Calu3 (cell line): Measurements from ENCODE around the gene ELMO1. TPM values are rescaled to one million over a fixed set of nuclear protein-coding genes. Genes with fewer than 3 reads are reported as not detected.

Experiments
- BruUV-seq: library from RNA; stranded (reverse); fragments of 400-500 nt; replicated peaks from 2 replicates; lab custom pipeline; 2021; lab: Mats Ljungman, UMichigan
- CTCF ChIA-PET: fragments of 300-600 bp; sonication (Branson Sonifier 250); formaldehyde crosslinking; loops from one replicate; lab custom pipeline; 2022; ENCODE audit warnings: antibody characterized with exemption; lab: Charles Lee
- DNase-seq: peaks from one replicate; pipeline ENCODE4 v3.0.0; 2022
- H3K27ac Mint-ChIP-seq: one replicate; pipeline ENCODE4 v1.8.0; 2022; ENCODE audit warnings: mixed read lengths; ENCODE audit not compliant: unreplicated experiment
- H3K27me3 Mint-ChIP-seq: one replicate; pipeline ENCODE4 v1.8.0; 2022; ENCODE audit warnings: mixed read lengths; ENCODE audit not compliant: unreplicated experiment
- H3K36me3 Mint-ChIP-seq: one replicate; pipeline ENCODE4 v1.8.0; 2022; ENCODE audit warnings: mild to moderate bottlenecking, moderate library complexity, mixed read lengths; ENCODE audit not compliant: insufficient read depth, unreplicated experiment
- H3K4me1 Mint-ChIP-seq: one replicate; pipeline ENCODE4 v1.8.0; 2022; ENCODE audit warnings: mild to moderate bottlenecking, low read depth, mixed read lengths; ENCODE audit not compliant: unreplicated experiment
- H3K4me3 Mint-ChIP-seq: one replicate; pipeline ENCODE4 v1.8.0; 2022; ENCODE audit warnings: mild to moderate bottlenecking, low read depth, moderate library complexity, mixed read lengths; ENCODE audit not compliant: unreplicated experiment
- H3K9me3 Mint-ChIP-seq: one replicate; pipeline ENCODE4 v1.8.0; 2022; ENCODE audit warnings: low read depth, mixed read lengths; ENCODE audit not compliant: unreplicated experiment
- CTCF ChIP-seq: fragments of 200-600 bp; IDR thresholded peaks from one replicate; pipeline ENCODE4 v1.8.0; 2022; ENCODE audit warnings: antibody characterized with exemption; ENCODE audit not compliant: unreplicated experiment
- intact Hi-C: fragments of 100-400 bp; cut with micrococcal nuclease; formaldehyde crosslinking; loops from one replicate; pipeline ENCODE4 v1.10.0; 2022; ENCODE audit not compliant: unreplicated experiment
- total RNA-seq: library from RNA; stranded (reverse); gene quantifications from 2 replicates; pipeline ENCODE4 v1.2.3, GENCODE V29; 2022

The ELMO1 gene
- total RNA-seq, 1 experiment from 2014 or later: not detected

DNA sequence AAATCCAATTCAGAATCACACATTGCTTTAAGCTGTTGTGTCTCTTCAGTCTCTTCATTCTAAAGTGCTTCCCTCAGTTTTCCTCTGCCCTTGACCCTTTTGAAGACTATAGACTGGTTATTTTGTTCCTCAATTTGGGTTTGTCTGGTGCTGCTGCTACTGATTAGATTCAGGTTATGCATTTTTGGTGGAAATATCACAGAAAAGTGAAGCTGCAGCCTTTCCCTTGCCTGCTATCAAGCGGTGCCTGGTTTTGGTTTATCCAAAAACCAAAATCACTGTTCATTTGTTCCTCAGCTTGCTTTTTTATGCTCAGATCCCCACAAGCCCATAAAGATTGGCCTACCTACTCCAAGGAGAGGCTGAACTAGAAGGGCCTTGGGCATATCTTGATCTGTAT, 55.2 kb downstream of the ELMO1 start:
- no peak overlapping the region for H3K27ac Mint-ChIP-seq
- no peak overlapping the region for H3K4me3 Mint-ChIP-seq
- no peak for DNase-seq
- intact Hi-C loops: no loop called here
- H3K9me3 Mint-ChIP-seq: peaks cover 4% of the 10 kb centered on the region
- no TSS peak for BruUV-seq
- no peaks in the 10 kb centered on the region for H3K36me3 Mint-ChIP-seq
- no peak for TF ChIP-seq CTCF
- H3K4me1 Mint-ChIP-seq: no peaks in the 10 kb centered on the region
- CTCF ChIA-PET: interaction anchor here (0.6 kb wide), 1 partner anchor 45 kb away, joined by 4 read pairs; no protein-coding TSS in a partner anchor
- no peaks in the 10 kb centered on the region for H3K27me3 Mint-ChIP-seq

DNA sequence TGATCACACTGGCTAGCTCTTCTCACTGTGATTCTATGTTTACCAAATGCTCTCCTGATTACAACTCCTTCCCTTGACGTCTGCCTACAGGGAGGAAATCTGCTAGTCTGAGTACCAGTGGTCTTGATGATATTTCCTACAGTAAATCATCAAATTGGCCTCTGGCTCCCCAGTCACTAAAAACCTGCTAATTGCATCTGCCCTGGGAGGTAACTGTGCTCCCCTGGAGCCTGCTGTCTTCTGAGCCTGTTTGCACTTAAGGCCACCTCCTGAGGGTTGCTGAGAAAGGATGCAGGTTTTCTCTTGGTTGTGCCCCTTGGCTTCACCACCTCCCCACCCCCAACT, 56.0 kb downstream of the ELMO1 start:
- no peak overlapping the region for H3K4me3 Mint-ChIP-seq
- CTCF ChIA-PET: no interaction called here
- BruUV-seq: no TSS peak
- DNase-seq: no peak
- H3K27ac Mint-ChIP-seq: no peak overlapping the region
- intact Hi-C loops: no loop called here
- H3K27me3 Mint-ChIP-seq: no peaks in the 10 kb centered on the region
- no peaks in the 10 kb centered on the region for H3K36me3 Mint-ChIP-seq
- TF ChIP-seq CTCF: no peak
- peaks cover 4% of the 10 kb centered on the region for H3K9me3 Mint-ChIP-seq
- no peaks in the 10 kb centered on the region for H3K4me1 Mint-ChIP-seq

- DNase-seq: no peak
- Mint-ChIP-seq H3K9me3 (peaks cover 4% of the 10 kb centered on the region), H3K36me3 (no peaks in the 10 kb centered on the region), H3K27me3 (no peaks in the 10 kb centered on the region), H3K4me1 (no peaks in the 10 kb centered on the region), H3K27ac (no peak overlapping the region), H3K4me3 (no peak overlapping the region)
- intact Hi-C loops: no loop called here
- CTCF ChIA-PET: no interaction called here
- BruUV-seq: no TSS peak
- no peak for TF ChIP-seq CTCF
Observed at GRCh38 chr7:37391791-37392672, 56.6 kb downstream of the ELMO1 start.

DNA sequence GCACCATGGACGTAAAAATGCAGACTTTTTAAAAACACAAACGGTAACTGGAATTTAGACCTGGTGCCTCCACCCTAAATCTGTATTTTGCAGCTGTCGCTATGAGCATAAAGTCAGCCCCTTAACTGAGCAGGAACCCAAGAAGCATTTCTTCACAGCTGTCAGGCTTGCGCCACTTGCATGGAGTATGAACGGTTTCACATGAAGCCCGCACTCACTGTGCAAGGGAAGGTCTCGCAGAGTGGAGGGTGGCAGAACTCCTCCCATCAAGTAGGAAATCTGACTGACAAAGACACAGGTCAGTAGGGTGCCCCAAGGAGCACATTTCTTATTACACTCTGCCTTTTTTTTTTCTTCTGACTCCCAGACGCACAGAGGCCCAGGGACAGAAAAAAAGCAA, 58.5 kb downstream of the ELMO1 start:
- H3K9me3 Mint-ChIP-seq: peaks cover 4% of the 10 kb centered on the region
- CTCF ChIA-PET: interaction anchor here (0.8 kb wide), 1 partner anchor 61 kb away, joined by 11 read pairs; no protein-coding TSS in a partner anchor
- no peaks in the 10 kb centered on the region for H3K4me1 Mint-ChIP-seq
- no peak for TF ChIP-seq CTCF
- H3K4me3 Mint-ChIP-seq: no peak overlapping the region
- no peak for DNase-seq
- no peaks in the 10 kb centered on the region for H3K27me3 Mint-ChIP-seq
- no TSS peak for BruUV-seq
- intact Hi-C loops: no loop called here
- no peaks in the 10 kb centered on the region for H3K36me3 Mint-ChIP-seq
- no peak overlapping the region for H3K27ac Mint-ChIP-seq
